K562 (cell line): ENCODE results near the gene SLC25A18. TPM values are rescaled to one million over a fixed set of nuclear protein-coding genes. Genes with fewer than 3 reads are reported as not detected.

Experiments
- ATF6 ChIP-seq: sonication (generic); formaldehyde crosslinking; IDR thresholded peaks from 2 replicates; pipeline ENCODE4 v1.4.0; 2020; ENCODE audit warnings: mild to moderate bottlenecking, missing genetic modification reagents
- BHLHE40 ChIP-seq: IDR thresholded peaks from 2 replicates; pipeline ENCODE4 v1.6.1; 2011; ENCODE audit warnings: low read length, improper control_type of control experiment
- CEBPB ChIP-seq: fragments of 450-650 bp; IDR thresholded peaks from 2 replicates; pipeline ENCODE4 v1.6.1; 2016; ENCODE audit warnings: missing genetic modification characterization, missing compliant biosample characterization
- DLX4 ChIP-seq: fragments of 250-450 bp; sonication (Bioruptor Pico); IDR thresholded peaks from 2 replicates; pipeline ENCODE4 v1.6.1; 2021; ENCODE audit warnings: mild to moderate bottlenecking
- E2F3 ChIP-seq: fragments of 250-450 bp; sonication (Bioruptor Pico); IDR thresholded peaks from 2 replicates; pipeline ENCODE4 v1.4.0; 2020; ENCODE audit warnings: mild to moderate bottlenecking
- E2F8 ChIP-seq: fragments of 450-650 bp; IDR thresholded peaks from 2 replicates; pipeline ENCODE4 v1.7.1; 2018; ENCODE audit warnings: mild to moderate bottlenecking, low read depth; ENCODE audit not compliant: partially characterized antibody
- EWSR1 ChIP-seq: fragments of 450-650 bp; IDR thresholded peaks from 2 replicates; pipeline ENCODE4 v1.6.1; 2018; ENCODE audit warnings: borderline replicate concordance, mild to moderate bottlenecking, low read depth, moderate library complexity; ENCODE audit not compliant: partially characterized antibody
- FOXJ3 ChIP-seq: sonication (generic); formaldehyde crosslinking; IDR thresholded peaks from 2 replicates; pipeline ENCODE4 v1.4.0; 2020; ENCODE audit warnings: mild to moderate bottlenecking, missing genetic modification reagents
- HDAC2 ChIP-seq: fragments of 450-650 bp; IDR thresholded peaks from 2 replicates; pipeline ENCODE4 v1.6.1; 2016; ENCODE audit warnings: mild to moderate bottlenecking
- HMGN3 ChIP-seq: IDR thresholded peaks from 2 replicates; pipeline ENCODE4 v1.6.1; 2011; ENCODE audit warnings: borderline replicate concordance, low read depth, mild to moderate bottlenecking, mixed read lengths, low read length; ENCODE audit not compliant: insufficient read length; ENCODE audit errors: extremely low read depth
- HNRNPLL ChIP-seq: fragments of 200-400 bp; formaldehyde crosslinking; IDR thresholded peaks from 2 replicates; pipeline ENCODE4 v1.6.1; 2017; ENCODE audit warnings: low read length, low read depth, mild to moderate bottlenecking; ENCODE audit not compliant: poor library complexity, severe bottlenecking
- KLF13 ChIP-seq: fragments of 450-650 bp; IDR thresholded peaks from 2 replicates; pipeline ENCODE4 v1.6.1; 2016; ENCODE audit warnings: missing genetic modification characterization, low read depth, mild to moderate bottlenecking, missing compliant biosample characterization, moderate library complexity, borderline replicate concordance
- MCM2 ChIP-seq: fragments of 450-650 bp; IDR thresholded peaks from 2 replicates; pipeline ENCODE4 v1.6.1; 2017; ENCODE audit warnings: low read depth, mild to moderate bottlenecking
- MEIS2 ChIP-seq: fragments of 450-650 bp; IDR thresholded peaks from 2 replicates; pipeline ENCODE4 v1.6.1; 2014; ENCODE audit warnings: mild to moderate bottlenecking; ENCODE audit not compliant: partially characterized antibody
- MTA3 ChIP-seq: fragments of 450-650 bp; formaldehyde crosslinking; IDR thresholded peaks from 2 replicates; pipeline ENCODE4 v1.6.1; 2017; ENCODE audit warnings: mild to moderate bottlenecking, borderline replicate concordance
- RBM22 ChIP-seq: fragments of 200-400 bp; formaldehyde crosslinking; IDR thresholded peaks from 2 replicates; pipeline ENCODE4 v1.6.1; 2018; ENCODE audit warnings: low read length, low read depth; ENCODE audit not compliant: poor library complexity, severe bottlenecking
- RNF2 ChIP-seq: sonication (generic); IDR thresholded peaks from 2 replicates; pipeline ENCODE4 v1.6.1; 2016
- SRSF3 ChIP-seq: fragments of 200-400 bp; formaldehyde crosslinking; IDR thresholded peaks from 2 replicates; pipeline ENCODE4 v1.6.1; 2016; ENCODE audit warnings: mild to moderate bottlenecking, low read length, moderate library complexity; ENCODE audit not compliant: insufficient read depth
- STAT5A ChIP-seq: IDR thresholded peaks from 2 replicates; pipeline ENCODE4 v1.6.1; 2012; ENCODE audit warnings: low read length, inconsistent platforms, borderline replicate concordance
- SUPT5H ChIP-seq: fragments of 450-650 bp; IDR thresholded peaks from 2 replicates; pipeline ENCODE4 v1.6.1; 2016
- TAF9B ChIP-seq: fragments of 450-650 bp; IDR thresholded peaks from 2 replicates; pipeline ENCODE4 v1.6.1; 2018; ENCODE audit warnings: mild to moderate bottlenecking; ENCODE audit not compliant: partially characterized antibody
- THAP7 ChIP-seq: fragments of 250-450 bp; sonication (Bioruptor Pico); IDR thresholded peaks from 2 replicates; pipeline ENCODE4 v1.5.0; 2021
- ZNF644 ChIP-seq: fragments of 200-800 bp; sonication (Bioruptor generic); IDR thresholded peaks from 2 replicates; pipeline ENCODE4 v1.6.1; 2016; ENCODE audit warnings: low read depth, missing genetic modification characterization, missing compliant biosample characterization
- ZNF77 ChIP-seq: fragments of 250-450 bp; sonication (Bioruptor Pico); IDR thresholded peaks from 2 replicates; pipeline ENCODE4 v1.5.0; 2020
- polyA plus RNA-seq, 8 experiments: library from polyadenylated mRNA; depleted of rRNA in 4 of 8; stranded (reverse) in 5 of 8; unstranded in 3 of 8; fragments of >200 nt; fragmentation: Nextera tagmentation in 2 of 8; fragmentation: Illumina TruSeq in 1 of 8; extraction: Ambion mirVana in 2 of 8; extraction: Trizol in 1 of 8; gene quantifications; 2 replicates each; pipeline versions ENCODE4 v1.2.1 to v1.2.3, GENCODE V29; 2011 to 2014; ENCODE audit warnings: inconsistent platforms in 1 of 8, missing spikeins in 1 of 8
- total RNA-seq, 7 experiments: library from RNA; depleted of rRNA in 6 of 7; stranded (reverse); fragments of >200 nt in 6 of 7; fragmentation: Illumina TruSeq in 2 of 7; extraction: Trizol in 2 of 7; gene quantifications; 2 replicates each; pipeline versions ENCODE4 v1.2.1 to v1.2.3, GENCODE V29; 2011 to 2021; ENCODE audit warnings: low replicate concordance in 1 of 7

The SLC25A18 gene
- total and polyA plus RNA-seq, 9 of the 15 experiments (the other 6 are each of a cell fraction or from before 2014, with no cell fraction given), result 0.04 TPM; not detected in 8

GRCh38 chr22:17628406-17629172, 65.3 kb downstream of the SLC25A18 start, which contains the start of gene ATP6V1E1 (continued):
- TF ChIP-seq E2F8 (peak; percentile 98), MCM2 (no peak), THAP7 (CRISPR knock-in tag) (peak; percentile 56; the same call in 1 of the 2 replicates), SUPT5H (peak; percentile 88), SRSF3 (no peak), EWSR1 (no peak), DLX4 (CRISPR knock-in tag) (no peak), HNRNPLL (peak; percentile 49), HDAC2 (0 out of 2 replicates have a peak, but pooled peaks have one; percentile 54), STAT5A (0 out of 2 replicates have a peak, but pooled peaks have one; percentile 23), ZNF77 (CRISPR knock-in tag) (no peak), ZNF644 (tag) (no peak), MTA3 (peak; percentile 78; the same call in 1 of the 2 replicates), BHLHE40 (peak; percentile 88), ATF6 (CRISPR knock-in tag) (no peak; the same call in 1 of the 2 replicates), CEBPB (tag) (no peak), RBM22 (no peak), HMGN3 (peak; percentile 48), E2F3 (peak; percentile 49), KLF13 (tag) (no peak), MEIS2 (no peak), FOXJ3 (CRISPR knock-in tag) (no peak), RNF2 (no peak), TAF9B (peak; percentile 78)
